ENCODE measurements around the gene REELD1.

Gene REELD1

GRCh38 chr4:146179784-146180370 is 34.5 kb upstream of the REELD1 start:
- WGBS (ENCODE audit: insufficient coverage) = 90% methylated on average over 7 of the region's 7 CpGs
- H3K9me3 ChIP-seq (ENCODE audit: control extremely low read depth in 1 of 5, control insufficient read depth in 4 of 5, insufficient read depth in 2 of 5, low read depth in 1 of 5, low read length in 4 of 5) = no peaks in the 10 kb centered on the region
- peak in 1 of 3 donors; percentile 4 for DNase-seq
- H3K4me1 ChIP-seq (ENCODE audit: control extremely low read depth in 1 of 4, control insufficient read depth in 4 of 4, insufficient read depth in 4 of 4, low read length in 3 of 4) = peaks cover 4 to 27% (median 11%) of the 10 kb centered on the region in 4 experiments
- ChIA-PET POLR2A (interaction anchor here (0.6 kb wide), 1 partner anchor 165 kb away, joined by 3 read pairs; no protein-coding TSS in a partner anchor), CTCF (no interaction called here)
- H3K27ac ChIP-seq (ENCODE audit: insufficient read depth in 1 of 2, low read depth in 1 of 2, low read length in 2 of 2, poor library complexity in 1 of 2, severe bottlenecking in 2 of 2) = no peak overlapping the region
- no peaks in the 10 kb centered on the region for H3K27me3 ChIP-seq (replicated peaks in 2 of 5; ENCODE audit: control insufficient read depth in 4 of 5, insufficient read depth in 5 of 5, low read length in 4 of 5)
- H3K4me3 ChIP-seq (ENCODE audit: control insufficient read depth in 1 of 7, extremely low read depth in 1 of 7, insufficient read depth in 4 of 7, low read depth in 2 of 7, low read length in 6 of 7) = no peak overlapping the region
- H3K36me3 ChIP-seq (ENCODE audit: control insufficient read depth in 4 of 4, insufficient read depth in 4 of 4, low read length in 3 of 4) = peaks cover 3 to 18% (median 14%) of the 10 kb centered on the region in 4 experiments

- H3K4me3 ChIP-seq (ENCODE audit: control insufficient read depth in 1 of 7, extremely low read depth in 1 of 7, insufficient read depth in 4 of 7, low read depth in 2 of 7, low read length in 6 of 7) = no peak overlapping the region
- POLR2A ChIA-PET = no interaction called here
- H3K4me1 ChIP-seq (ENCODE audit: control extremely low read depth in 1 of 4, control insufficient read depth in 4 of 4, insufficient read depth in 4 of 4, low read length in 3 of 4) = peaks cover 0 to 14% (median 2%) of the 10 kb centered on the region in 4 experiments
- peaks cover 6 to 32% (median 24%) of the 10 kb centered on the region in 4 experiments for H3K36me3 ChIP-seq (ENCODE audit: control insufficient read depth in 4 of 4, insufficient read depth in 4 of 4, low read length in 3 of 4)
- no CpG with 5 or more reads among the region's 3 CpGs for WGBS (ENCODE audit: insufficient coverage)
- H3K27ac ChIP-seq (ENCODE audit: insufficient read depth in 1 of 2, low read depth in 1 of 2, low read length in 2 of 2, poor library complexity in 1 of 2, severe bottlenecking in 2 of 2) = no peak overlapping the region
- no peak for DNase-seq
- CTCF ChIA-PET = interaction anchor here (1.1 kb wide), 1 partner anchor 760 kb away, joined by 3 read pairs; no protein-coding TSS in a partner anchor
- no peaks in the 10 kb centered on the region for H3K27me3 ChIP-seq (replicated peaks in 2 of 5; ENCODE audit: control insufficient read depth in 4 of 5, insufficient read depth in 5 of 5, low read length in 4 of 5)
- no peaks in the 10 kb centered on the region for H3K9me3 ChIP-seq (ENCODE audit: control extremely low read depth in 1 of 5, control insufficient read depth in 4 of 5, insufficient read depth in 2 of 5, low read depth in 1 of 5, low read length in 4 of 5)
Observed at GRCh38 chr4:146182443-146182842, 31.9 kb upstream of the REELD1 start.

GRCh38 chr4:146183209-146183608 is 31.1 kb upstream of the REELD1 start:
- Histone ChIP-seq H3K4me1 (ENCODE audit: control extremely low read depth in 1 of 4, control insufficient read depth in 4 of 4, insufficient read depth in 4 of 4, low read length in 3 of 4) (peaks cover 0 to 7% (median 2%) of the 10 kb centered on the region in 4 experiments), H3K36me3 (ENCODE audit: control insufficient read depth in 4 of 4, insufficient read depth in 4 of 4, low read length in 3 of 4) (peaks cover 5 to 40% (median 28%) of the 10 kb centered on the region in 4 experiments), H3K27ac (ENCODE audit: insufficient read depth in 1 of 2, low read depth in 1 of 2, low read length in 2 of 2, poor library complexity in 1 of 2, severe bottlenecking in 2 of 2) (no peak overlapping the region), H3K4me3 (ENCODE audit: control insufficient read depth in 1 of 7, extremely low read depth in 1 of 7, insufficient read depth in 4 of 7, low read depth in 2 of 7, low read length in 6 of 7) (no peak overlapping the region), H3K27me3 (replicated peaks in 2 of 5; ENCODE audit: control insufficient read depth in 4 of 5, insufficient read depth in 5 of 5, low read length in 4 of 5) (no peaks in the 10 kb centered on the region), H3K9me3 (ENCODE audit: control extremely low read depth in 1 of 5, control insufficient read depth in 4 of 5, insufficient read depth in 2 of 5, low read depth in 1 of 5, low read length in 4 of 5) (no peaks in the 10 kb centered on the region)
- no peak for DNase-seq
- 100% methylated on average over 2 of the region's 2 CpGs for WGBS (ENCODE audit: insufficient coverage)
- CTCF ChIA-PET = interaction anchor here (1.1 kb wide), 1 partner anchor 759 kb away, joined by 3 read pairs; no protein-coding TSS in a partner anchor
- POLR2A ChIA-PET = no interaction called here

GRCh38 chr4:146186041-146186440 is 28.3 kb upstream of the REELD1 start:
- no peak for DNase-seq
- no peaks in the 10 kb centered on the region for H3K27me3 ChIP-seq (replicated peaks in 2 of 5; ENCODE audit: control insufficient read depth in 4 of 5, insufficient read depth in 5 of 5, low read length in 4 of 5)
- 100% methylated on average over 1 of the region's 4 CpGs for WGBS (ENCODE audit: insufficient coverage)
- H3K4me3 ChIP-seq (ENCODE audit: control insufficient read depth in 1 of 7, extremely low read depth in 1 of 7, insufficient read depth in 4 of 7, low read depth in 2 of 7, low read length in 6 of 7) = no peak overlapping the region
- no peaks in the 10 kb centered on the region for H3K9me3 ChIP-seq (ENCODE audit: control extremely low read depth in 1 of 5, control insufficient read depth in 4 of 5, insufficient read depth in 2 of 5, low read depth in 1 of 5, low read length in 4 of 5)
- no peak overlapping the region for H3K27ac ChIP-seq (ENCODE audit: insufficient read depth in 1 of 2, low read depth in 1 of 2, low read length in 2 of 2, poor library complexity in 1 of 2, severe bottlenecking in 2 of 2)
- H3K4me1 ChIP-seq (ENCODE audit: control extremely low read depth in 1 of 4, control insufficient read depth in 4 of 4, insufficient read depth in 4 of 4, low read length in 3 of 4) = no peaks in the 10 kb centered on the region
- H3K36me3 ChIP-seq (ENCODE audit: control insufficient read depth in 4 of 4, insufficient read depth in 4 of 4, low read length in 3 of 4) = peaks cover 13 to 59% (median 40%) of the 10 kb centered on the region in 4 experiments
- CTCF ChIA-PET = no interaction called here
- POLR2A ChIA-PET = no interaction called here

- H3K4me1 ChIP-seq (ENCODE audit: control extremely low read depth in 1 of 4, control insufficient read depth in 4 of 4, insufficient read depth in 4 of 4, low read length in 3 of 4) = no peaks in the 10 kb centered on the region
- WGBS (ENCODE audit: insufficient coverage) = 90% methylated on average over 2 of the region's 3 CpGs
- ChIA-PET CTCF (no interaction called here), POLR2A (no interaction called here)
- H3K9me3 ChIP-seq (ENCODE audit: control extremely low read depth in 1 of 5, control insufficient read depth in 4 of 5, insufficient read depth in 2 of 5, low read depth in 1 of 5, low read length in 4 of 5) = no peaks in the 10 kb centered on the region
- H3K27me3 ChIP-seq (replicated peaks in 2 of 5; ENCODE audit: control insufficient read depth in 4 of 5, insufficient read depth in 5 of 5, low read length in 4 of 5) = no peaks in the 10 kb centered on the region
- DNase-seq = no peak
- H3K36me3 ChIP-seq (ENCODE audit: control insufficient read depth in 4 of 4, insufficient read depth in 4 of 4, low read length in 3 of 4) = peaks cover 13 to 65% (median 42%) of the 10 kb centered on the region in 4 experiments
- no peak overlapping the region for H3K27ac ChIP-seq (ENCODE audit: insufficient read depth in 1 of 2, low read depth in 1 of 2, low read length in 2 of 2, poor library complexity in 1 of 2, severe bottlenecking in 2 of 2)
- no peak overlapping the region for H3K4me3 ChIP-seq (ENCODE audit: control insufficient read depth in 1 of 7, extremely low read depth in 1 of 7, insufficient read depth in 4 of 7, low read depth in 2 of 7, low read length in 6 of 7)
Observed at GRCh38 chr4:146186596-146186995, 27.7 kb upstream of the REELD1 start.

GRCh38 chr4:146190456-146190855 is 23.9 kb upstream of the REELD1 start:
- 86% methylated on average over 1 of the region's 2 CpGs for WGBS (ENCODE audit: insufficient coverage)
- ChIA-PET POLR2A (no interaction called here), CTCF (no interaction called here)
- H3K27me3 ChIP-seq (replicated peaks in 2 of 5; ENCODE audit: control insufficient read depth in 4 of 5, insufficient read depth in 5 of 5, low read length in 4 of 5) = no peaks in the 10 kb centered on the region
- H3K4me3 ChIP-seq (ENCODE audit: control insufficient read depth in 1 of 7, extremely low read depth in 1 of 7, insufficient read depth in 4 of 7, low read depth in 2 of 7, low read length in 6 of 7) = no peak overlapping the region
- H3K36me3 ChIP-seq (ENCODE audit: control insufficient read depth in 4 of 4, insufficient read depth in 4 of 4, low read length in 3 of 4) = peaks cover 15 to 61% (median 30%) of the 10 kb centered on the region in 4 experiments
- H3K4me1 ChIP-seq (ENCODE audit: control extremely low read depth in 1 of 4, control insufficient read depth in 4 of 4, insufficient read depth in 4 of 4, low read length in 3 of 4) = no peaks in the 10 kb centered on the region
- no peaks in the 10 kb centered on the region for H3K9me3 ChIP-seq (ENCODE audit: control extremely low read depth in 1 of 5, control insufficient read depth in 4 of 5, insufficient read depth in 2 of 5, low read depth in 1 of 5, low read length in 4 of 5)
- DNase-seq = no peak
- no peak overlapping the region for H3K27ac ChIP-seq (ENCODE audit: insufficient read depth in 1 of 2, low read depth in 1 of 2, low read length in 2 of 2, poor library complexity in 1 of 2, severe bottlenecking in 2 of 2)

GRCh38 chr4:146191766-146192458 is 22.4 kb upstream of the REELD1 start:
- no peaks in the 10 kb centered on the region for H3K4me1 ChIP-seq (ENCODE audit: control extremely low read depth in 1 of 4, control insufficient read depth in 4 of 4, insufficient read depth in 4 of 4, low read length in 3 of 4)
- WGBS (ENCODE audit: insufficient coverage) = 96% methylated on average over 8 of the region's 9 CpGs
- ChIA-PET POLR2A (no interaction called here), CTCF (no interaction called here)
- no peak overlapping the region for H3K4me3 ChIP-seq (ENCODE audit: control insufficient read depth in 1 of 7, extremely low read depth in 1 of 7, insufficient read depth in 4 of 7, low read depth in 2 of 7, low read length in 6 of 7)
- H3K9me3 ChIP-seq (ENCODE audit: control extremely low read depth in 1 of 5, control insufficient read depth in 4 of 5, insufficient read depth in 2 of 5, low read depth in 1 of 5, low read length in 4 of 5) = no peaks in the 10 kb centered on the region
- H3K36me3 ChIP-seq (ENCODE audit: control insufficient read depth in 4 of 4, insufficient read depth in 4 of 4, low read length in 3 of 4) = peaks cover 13 to 55% (median 24%) of the 10 kb centered on the region in 4 experiments
- no peak overlapping the region for H3K27ac ChIP-seq (ENCODE audit: insufficient read depth in 1 of 2, low read depth in 1 of 2, low read length in 2 of 2, poor library complexity in 1 of 2, severe bottlenecking in 2 of 2)
- H3K27me3 ChIP-seq (replicated peaks in 2 of 5; ENCODE audit: control insufficient read depth in 4 of 5, insufficient read depth in 5 of 5, low read length in 4 of 5) = no peaks in the 10 kb centered on the region
- no peak for DNase-seq
